22Rv1 (cell line): ENCODE results near the gene RACK1.

Experiments used
- ZFX ChIP-seq: fragments of 450-650 bp; IDR thresholded peaks from 2 replicates; pipeline ENCODE4 v1.6.1; 2017; ENCODE audit warnings: antibody characterized with exemption, borderline replicate concordance
- TF ChIP-seq, protein P1 (sequence below): fragments of 450-650 bp; IDR thresholded peaks from 2 replicates; pipeline ENCODE4 v1.5.1; 2017; ENCODE audit warnings: mild to moderate bottlenecking

DNA sequence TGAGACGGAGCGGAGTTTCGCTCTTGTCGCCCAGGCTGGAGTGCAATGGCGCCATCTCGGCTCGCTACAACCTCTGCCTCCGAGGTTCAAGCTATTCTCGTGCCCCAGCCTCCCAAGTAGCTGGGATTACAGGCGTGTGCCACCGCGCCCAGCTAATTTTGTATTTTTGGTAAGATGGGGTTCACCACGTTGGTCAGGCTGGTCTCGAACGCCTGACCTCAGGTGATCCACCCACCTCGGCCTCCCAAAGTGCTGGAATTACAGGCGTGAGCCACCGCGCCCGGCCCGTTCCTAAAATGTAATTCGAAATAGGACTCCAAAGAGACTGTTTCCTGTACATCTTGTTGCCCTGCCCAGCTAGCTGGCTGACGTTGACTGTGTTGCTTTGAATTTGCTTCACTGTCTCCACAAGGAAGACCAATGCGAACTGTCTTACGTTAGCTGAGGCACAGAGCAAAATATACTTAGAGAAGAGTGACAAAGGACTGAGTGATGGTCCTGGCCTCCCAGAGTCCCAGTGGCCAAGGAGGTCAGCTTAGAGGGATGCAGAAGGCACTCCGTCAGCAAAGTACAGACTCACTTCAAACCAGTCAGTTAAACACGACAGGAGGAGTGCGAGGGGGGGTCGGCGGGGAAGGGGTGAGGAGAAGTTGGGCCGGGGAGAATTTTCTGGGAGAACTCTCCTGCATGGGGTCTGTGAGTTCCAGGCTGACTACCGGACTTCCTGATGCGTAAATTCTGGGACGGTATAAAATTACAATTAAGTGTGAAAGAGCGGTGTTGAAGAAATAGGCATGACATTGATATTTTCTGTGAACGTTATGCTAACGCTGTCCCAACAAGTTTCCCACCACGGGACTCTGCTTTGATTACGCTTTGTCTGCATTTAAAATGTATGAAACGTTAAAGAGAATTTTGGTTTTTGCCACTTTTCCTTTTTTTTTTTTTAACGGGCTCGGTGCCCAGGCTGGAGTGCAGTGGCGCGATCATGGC is 27.4 kb downstream of the RACK1 start:
- TF ChIP-seq, protein P1, sequence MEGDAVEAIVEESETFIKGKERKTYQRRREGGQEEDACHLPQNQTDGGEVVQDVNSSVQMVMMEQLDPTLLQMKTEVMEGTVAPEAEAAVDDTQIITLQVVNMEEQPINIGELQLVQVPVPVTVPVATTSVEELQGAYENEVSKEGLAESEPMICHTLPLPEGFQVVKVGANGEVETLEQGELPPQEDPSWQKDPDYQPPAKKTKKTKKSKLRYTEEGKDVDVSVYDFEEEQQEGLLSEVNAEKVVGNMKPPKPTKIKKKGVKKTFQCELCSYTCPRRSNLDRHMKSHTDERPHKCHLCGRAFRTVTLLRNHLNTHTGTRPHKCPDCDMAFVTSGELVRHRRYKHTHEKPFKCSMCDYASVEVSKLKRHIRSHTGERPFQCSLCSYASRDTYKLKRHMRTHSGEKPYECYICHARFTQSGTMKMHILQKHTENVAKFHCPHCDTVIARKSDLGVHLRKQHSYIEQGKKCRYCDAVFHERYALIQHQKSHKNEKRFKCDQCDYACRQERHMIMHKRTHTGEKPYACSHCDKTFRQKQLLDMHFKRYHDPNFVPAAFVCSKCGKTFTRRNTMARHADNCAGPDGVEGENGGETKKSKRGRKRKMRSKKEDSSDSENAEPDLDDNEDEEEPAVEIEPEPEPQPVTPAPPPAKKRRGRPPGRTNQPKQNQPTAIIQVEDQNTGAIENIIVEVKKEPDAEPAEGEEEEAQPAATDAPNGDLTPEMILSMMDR: no peak
- TF ChIP-seq ZFX: no peak
